CD4-positive, alpha-beta T cell treated with Interleukin-2 at 100 ng/mL for 4 hours (primary cell): Measurements from ENCODE around the gene SLC25A42.
"Not testable (repeated sequence)": the region's sequence is repeated elsewhere in the genome, so short reads cannot be mapped to it uniquely, and the experiment has no call there.

ENCODE experiments used
- DNase-seq: peaks from one replicate; pipeline ENCODE4 v3.0.0-alpha.2; 2020; ENCODE audit warnings: low spot score

Gene SLC25A42

DNA sequence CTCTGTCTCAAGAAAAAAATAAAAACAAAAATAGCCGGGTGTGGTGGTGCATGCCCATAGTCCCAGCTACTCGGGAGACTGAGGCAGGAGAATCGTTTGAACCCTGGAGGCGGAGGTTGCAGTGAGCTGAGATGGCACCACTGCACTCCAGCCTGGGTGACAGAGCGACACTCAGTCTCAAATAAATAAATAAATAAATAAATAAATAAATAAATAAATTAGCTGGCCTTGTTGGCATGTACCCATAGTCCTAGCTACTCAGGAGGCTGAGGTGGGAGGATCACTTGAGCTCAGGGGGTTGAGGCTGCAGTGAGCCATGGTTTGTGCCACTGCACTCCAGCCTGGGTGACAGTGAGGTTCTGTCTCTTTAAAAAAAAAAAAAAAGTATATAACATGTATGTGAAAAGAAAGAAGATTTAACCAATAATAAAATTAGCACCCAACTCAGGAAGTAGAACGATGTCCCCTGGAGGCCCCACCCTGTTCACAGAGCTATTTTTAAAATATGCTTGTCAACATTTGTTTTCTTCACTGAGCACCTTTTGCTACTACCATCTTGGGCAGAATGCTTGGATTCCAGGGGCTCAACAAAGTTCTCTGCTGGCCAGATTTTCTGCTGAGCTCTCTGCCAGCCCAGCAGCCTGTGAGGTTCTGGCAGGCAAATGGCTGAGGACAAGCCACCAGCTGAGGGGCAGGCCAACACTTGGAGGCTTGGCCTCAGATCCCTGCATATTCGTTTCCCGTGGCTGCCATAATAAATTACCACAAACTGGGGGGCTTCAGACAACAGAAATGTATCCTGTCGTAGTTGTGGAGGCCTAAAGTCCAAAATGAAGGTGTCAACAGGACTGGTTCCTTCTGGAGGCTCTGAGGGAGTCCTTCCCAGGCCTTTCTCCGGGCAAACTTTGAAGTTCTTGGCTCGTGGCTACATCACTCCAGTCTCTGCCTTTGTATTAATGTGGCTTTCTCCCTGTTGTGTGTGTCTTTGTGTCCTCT is 5.2 kb downstream of the SLC25A42 start:
- peak; percentile 24 for DNase-seq

- DNase-seq: no peak
Observed at GRCh38 chr19:19071897-19072296, 8.1 kb downstream of the SLC25A42 start.

GRCh38 chr19:19074196-19074882 is 10.5 kb downstream of the SLC25A42 start:
- no peak for DNase-seq

DNA sequence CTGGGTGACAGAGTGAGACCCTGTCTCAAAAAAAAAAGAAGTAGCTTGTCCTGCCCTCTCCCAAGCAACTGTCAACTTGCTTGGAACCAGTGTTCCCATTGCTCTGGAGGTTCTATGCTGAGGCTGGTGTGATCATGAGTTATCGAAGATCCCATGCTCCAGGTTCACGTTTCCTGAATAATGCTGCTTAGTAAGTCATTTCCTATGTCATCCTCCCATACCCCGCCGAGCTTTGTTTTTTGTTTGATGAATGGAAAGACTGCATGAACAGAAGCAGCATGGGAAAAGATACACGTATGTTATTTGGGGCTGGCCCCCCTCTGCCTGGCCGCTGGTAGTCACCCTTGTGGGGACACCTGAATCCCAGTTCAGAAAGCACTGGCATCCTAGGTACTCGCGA is 11.3 kb downstream of the SLC25A42 start:
- DNase-seq: no peak

DNA sequence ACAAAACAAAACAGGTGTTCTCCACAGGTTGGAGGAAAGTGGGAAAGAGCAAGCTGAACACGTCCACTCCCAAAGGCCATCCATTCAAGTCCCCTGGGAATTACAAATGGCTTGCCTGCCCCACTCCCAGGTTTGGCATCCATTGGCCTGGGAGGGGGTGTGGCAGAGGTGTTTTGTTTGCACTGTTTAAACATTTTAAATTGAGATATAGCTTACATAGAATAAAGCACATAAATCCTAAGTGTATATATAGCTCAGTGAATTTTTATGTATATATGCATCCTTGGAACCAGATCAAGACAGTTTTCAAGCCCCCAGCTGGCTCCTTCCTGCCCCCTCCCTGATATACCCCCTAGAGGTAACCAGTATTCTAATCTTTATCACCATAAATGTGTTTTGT is 12.7 kb downstream of the SLC25A42 start:
- DNase-seq: no peak

DNA sequence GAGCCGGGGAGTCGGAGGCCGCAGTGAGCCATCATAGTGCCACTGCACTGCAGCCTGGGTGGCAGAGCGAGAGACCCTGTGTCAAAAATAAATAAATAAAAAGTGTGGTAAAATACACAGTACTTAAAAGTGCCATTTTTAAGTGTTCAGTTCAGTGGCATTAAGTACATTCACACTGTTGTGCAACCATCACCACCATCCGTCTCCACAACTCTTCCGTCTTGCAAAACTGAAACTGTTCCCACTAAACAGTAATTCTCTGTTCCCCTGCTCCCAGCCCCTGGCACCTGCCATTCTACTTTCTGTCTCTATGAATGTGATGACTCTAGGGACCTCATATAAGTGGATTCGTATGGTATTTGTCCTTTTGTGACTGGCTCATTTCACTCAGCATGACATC is 13.3 kb downstream of the SLC25A42 start:
- DNase-seq: no peak

DNA sequence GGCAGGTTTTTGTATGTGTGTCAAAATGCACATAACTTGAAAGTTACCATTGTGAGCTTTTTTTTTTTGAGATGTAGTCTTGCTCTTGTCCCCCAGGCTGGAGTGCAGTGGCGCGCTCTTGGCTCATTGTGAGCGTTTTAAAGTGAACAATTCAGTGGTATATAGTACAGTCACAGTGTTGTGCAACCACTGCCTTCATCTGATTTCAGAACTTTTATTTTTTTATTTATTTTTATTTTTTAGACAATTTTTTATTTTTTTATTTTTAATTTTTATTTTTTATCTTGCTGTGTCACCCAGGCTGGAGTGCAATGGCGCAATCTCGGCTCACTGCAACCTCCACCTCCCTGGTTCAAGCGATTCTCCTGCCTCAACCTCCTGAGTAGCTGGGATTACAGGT is 15.0 kb downstream of the SLC25A42 start:
- no peak for DNase-seq

- no peak for DNase-seq
Observed at GRCh38 chr19:19079571-19079970, 15.8 kb downstream of the SLC25A42 start.

- no peak for DNase-seq
Observed at GRCh38 chr19:19081642-19082151, 17.9 kb downstream of the SLC25A42 start.

DNA sequence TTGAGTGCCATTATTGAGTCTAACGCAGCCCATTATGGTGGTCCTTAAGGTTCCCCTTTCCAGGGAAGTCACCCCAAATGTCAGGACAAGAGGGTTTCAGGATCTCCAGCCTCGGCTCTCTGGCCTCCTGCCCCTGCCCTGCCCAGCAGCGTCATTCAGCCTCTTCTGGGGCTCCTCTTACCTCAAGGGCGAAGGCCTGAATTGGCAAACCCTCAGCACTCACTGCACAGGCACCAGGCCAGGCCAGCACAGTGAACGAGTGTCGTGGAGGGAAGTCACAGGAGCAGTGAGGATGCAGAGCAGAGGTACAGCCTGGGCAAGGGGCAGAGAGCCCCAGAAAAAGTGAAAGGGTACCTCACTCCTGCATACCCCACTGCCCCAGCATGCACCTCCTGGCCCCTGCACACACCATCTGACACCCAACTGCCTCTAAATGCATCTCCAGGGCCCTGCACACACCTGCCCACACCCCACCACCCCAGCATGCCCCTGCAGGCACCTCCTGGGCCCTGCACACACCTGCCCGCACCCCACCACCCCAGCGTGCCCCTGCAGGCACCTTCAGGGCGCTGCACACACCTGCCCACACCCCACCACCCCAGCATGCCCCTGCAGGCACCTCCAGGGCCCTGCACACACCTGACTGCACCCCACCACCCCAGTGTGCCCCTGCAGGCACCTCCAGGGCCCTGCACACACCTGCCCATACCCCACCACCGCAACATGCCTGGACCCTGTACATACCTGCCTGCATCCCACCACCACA is 19.8 kb downstream of the SLC25A42 start:
- no peak for DNase-seq

DNA sequence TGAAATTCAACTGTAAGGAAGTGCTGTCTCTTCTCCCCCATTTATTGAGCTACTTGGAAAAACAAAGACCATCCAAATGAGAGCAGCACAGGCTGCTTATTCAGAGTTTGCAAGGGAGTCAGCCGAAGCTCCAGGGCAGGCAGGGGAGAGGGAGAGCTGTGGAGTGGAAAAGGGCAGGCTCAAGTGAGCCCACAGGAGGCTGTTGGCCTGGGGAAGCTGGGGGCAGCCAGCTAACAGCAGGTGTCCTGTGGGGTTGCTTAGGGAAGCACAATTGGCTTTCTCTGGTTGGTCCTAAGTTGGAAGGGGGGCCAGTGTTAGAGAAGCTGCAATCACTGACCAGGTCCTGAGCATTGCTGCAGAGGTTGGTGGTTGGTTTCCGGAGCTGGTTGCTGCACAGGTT is 23.9 kb downstream of the SLC25A42 start:
- DNase-seq: no peak

DNA sequence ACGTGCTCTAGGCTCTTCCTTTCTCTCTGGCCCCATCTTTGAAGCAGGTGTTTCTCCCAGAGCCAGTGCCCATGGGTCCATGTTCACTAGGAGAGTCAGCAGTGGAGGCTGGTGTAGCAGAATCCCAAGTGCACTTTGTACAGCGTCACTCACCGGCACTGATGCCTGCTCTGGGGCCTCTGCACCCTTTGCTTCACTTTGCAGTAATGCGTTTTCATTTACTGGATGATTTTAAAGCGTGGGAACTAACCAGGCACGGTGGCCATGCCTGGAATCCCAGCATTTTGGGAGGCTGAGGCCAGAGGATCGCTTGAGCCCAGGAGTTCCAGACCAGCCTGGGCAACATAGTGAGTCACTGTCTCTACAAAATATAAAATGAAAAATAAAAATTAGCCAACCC is 30.7 kb downstream of the SLC25A42 start:
- no peak for DNase-seq

- no peak for DNase-seq
Observed at GRCh38 chr19:19095691-19096090, 31.9 kb downstream of the SLC25A42 start.

DNA sequence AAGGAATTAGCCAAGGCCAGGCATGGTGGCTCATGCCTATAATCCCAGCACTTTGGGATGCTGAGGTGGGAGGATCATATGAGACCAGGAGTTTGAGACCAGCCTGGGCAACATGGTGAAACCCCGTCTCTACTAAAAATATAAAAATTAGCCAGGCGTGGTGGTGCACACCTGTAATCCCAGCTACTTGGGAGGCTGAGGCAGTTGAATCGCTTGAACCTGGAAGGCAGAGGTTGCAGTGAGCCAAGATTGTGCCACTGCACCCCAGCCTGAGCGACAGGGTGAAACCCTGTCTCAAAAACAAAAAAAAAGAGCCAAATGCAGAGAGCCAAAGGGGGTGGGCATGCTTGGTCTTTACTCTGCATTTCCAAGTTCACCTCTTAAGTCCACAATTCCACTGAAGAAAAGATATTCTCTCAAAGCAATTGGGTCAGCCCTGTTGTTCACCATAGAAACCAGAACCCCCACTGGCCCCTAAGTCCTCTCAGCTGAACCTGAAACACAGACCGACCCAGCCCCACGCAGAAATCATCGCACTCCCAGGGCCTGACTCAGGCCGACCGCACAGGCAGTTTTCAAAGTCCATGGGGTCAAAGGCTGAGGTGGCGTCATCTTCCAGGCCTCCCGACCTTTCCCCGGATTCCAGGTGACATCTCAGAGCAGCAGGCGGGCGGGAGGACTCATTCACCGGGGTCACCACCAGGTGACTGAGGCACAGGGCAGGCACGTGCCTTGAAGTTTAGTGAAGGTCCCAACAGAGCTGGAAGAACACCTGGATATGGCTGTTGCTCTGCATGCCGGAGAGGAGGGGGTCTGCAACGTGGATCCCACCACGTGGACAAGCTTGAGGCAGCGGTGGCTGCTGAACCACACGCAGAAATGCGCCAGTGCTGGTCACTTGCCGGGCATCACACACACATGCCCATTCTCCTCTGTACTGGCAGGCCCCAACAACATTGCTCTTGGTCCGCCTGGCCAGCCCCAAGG is 33.1 kb downstream of the SLC25A42 start:
- no peak for DNase-seq

- DNase-seq: no peak
Observed at GRCh38 chr19:19098084-19098702, 34.4 kb downstream of the SLC25A42 start.

GRCh38 chr19:19098703-19099632 is 35.2 kb downstream of the SLC25A42 start:
- DNase-seq: no peak

DNA sequence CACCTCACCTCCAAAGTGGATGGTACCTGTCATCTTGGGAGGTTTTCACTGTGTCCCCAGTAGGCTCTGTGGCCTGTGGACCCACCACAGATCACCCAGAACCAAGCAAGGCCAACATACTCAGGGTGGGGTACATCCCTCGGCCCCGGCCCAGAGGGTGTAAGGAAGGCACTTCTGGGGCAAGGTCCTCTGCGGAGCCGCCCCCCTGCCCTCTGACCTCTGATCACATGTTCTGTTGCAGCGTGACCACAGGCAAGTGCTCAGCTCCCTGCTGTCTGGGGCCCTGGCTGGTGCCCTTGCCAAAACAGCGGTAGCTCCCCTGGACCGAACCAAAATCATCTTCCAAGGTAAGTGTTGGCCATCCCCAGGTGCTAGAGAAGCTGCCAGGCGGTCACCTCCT is 37.7 kb downstream of the SLC25A42 start:
- no peak for DNase-seq

GRCh38 chr19:19102566-19102965 is 38.8 kb downstream of the SLC25A42 start:
- DNase-seq: not testable (repeated sequence)

- no peak for DNase-seq
Observed at GRCh38 chr19:19103167-19103566, 39.4 kb downstream of the SLC25A42 start.
